Thymus (tissue), 11 donors: ENCODE measurements around the gene DHX36. TPM values are rescaled to one million over a fixed set of nuclear protein-coding genes. Genes with fewer than 3 reads are reported as not detected.

Experiments used
- DNase-seq, 9 donors: peaks; one replicate each; pipeline ENCODE4 v3.0.0-alpha.2; 2013; ENCODE audit warnings: low spot score in 9 of 9, low read depth in 6 of 9, missing footprints in 1 of 9
- H3K27ac ChIP-seq, 2 donors: one replicate each; pipeline ENCODE4 v1.5.1; 2013; ENCODE audit warnings: control low read depth in 1 of 2, low read depth in 1 of 2, low read length in 1 of 2, mild to moderate bottlenecking in 1 of 2, moderate library complexity in 1 of 2
- H3K27me3 ChIP-seq, 2 donors: one replicate each; pipeline ENCODE4 v1.5.1; 2013; ENCODE audit warnings: low read length in 1 of 2; ENCODE audit not compliant: control insufficient read depth in 2 of 2, insufficient read depth in 1 of 2
- H3K36me3 ChIP-seq, 2 donors: one replicate each; pipeline ENCODE4 v1.5.1; 2013; ENCODE audit warnings: low read length in 1 of 2, mild to moderate bottlenecking in 1 of 2, moderate library complexity in 1 of 2; ENCODE audit not compliant: control insufficient read depth in 2 of 2, insufficient read depth in 2 of 2
- H3K4me1 ChIP-seq, 2 donors: one replicate each; pipeline ENCODE4 v1.5.1; 2013; ENCODE audit warnings: low read length in 2 of 2; ENCODE audit not compliant: control insufficient read depth in 2 of 2, insufficient read depth in 2 of 2
- H3K4me3 ChIP-seq, 2 donors: one replicate each; pipeline ENCODE4 v1.5.1; 2013; ENCODE audit warnings: low read length in 2 of 2, control low read depth in 1 of 2, mild to moderate bottlenecking in 1 of 2
- H3K9me3 ChIP-seq, 2 donors: one replicate each; pipeline ENCODE4 v1.5.1; 2013; ENCODE audit warnings: low read length in 1 of 2, mild to moderate bottlenecking in 1 of 2; ENCODE audit not compliant: control insufficient read depth in 2 of 2, insufficient read depth in 1 of 2
- WGBS: extraction: QIAGEN DNeasy Blood & Tissue Kit; methylation state at CpG from one replicate; pipeline ENCODE4 v1.1.7; 2013; 5-methylcytosine and 5-hydroxymethylcytosine counted together
- polyA plus RNA-seq: library from polyadenylated mRNA; stranded (reverse); fragments of 200-250 nt; gene quantifications from one replicate; pipeline ENCODE4 v1.2.3, GENCODE V29; 2013
- total RNA-seq: library from RNA; stranded (reverse); fragments of 120-200 nt; gene quantifications from one replicate; pipeline ENCODE4 v1.2.4, GENCODE V29; 2013
- donor health status: healthy.

The DHX36 gene
- total and polyA plus RNA-seq, 2 donors, result 58.9 to 66.1 TPM

GRCh38 chr3:154338008-154338407 lies 13.7 kb upstream of the DHX36 start:
- Histone ChIP-seq H3K4me3 (no peak overlapping the region), H3K36me3 (no peaks in the 10 kb centered on the region), H3K27me3 (no peaks in the 10 kb centered on the region), H3K27ac (no peak overlapping the region), H3K4me1 (no peaks in the 10 kb centered on the region), H3K9me3 (no peaks in the 10 kb centered on the region)
- no peak for DNase-seq
- WGBS, result 96% methylated on average over 6 of the region's 6 CpGs

- WGBS, result 37% methylated on average over 3 of the region's 3 CpGs
- H3K4me3 ChIP-seq, result no peak overlapping the region
- no peaks in the 10 kb centered on the region for H3K36me3 ChIP-seq
- H3K27ac ChIP-seq, result no peak overlapping the region
- H3K27me3 ChIP-seq, result no peaks in the 10 kb centered on the region
- no peaks in the 10 kb centered on the region for H3K9me3 ChIP-seq
- no peaks in the 10 kb centered on the region for H3K4me1 ChIP-seq
- peak in 2 of 9 donors; percentile 17 to 31 for DNase-seq
Measured at GRCh38 chr3:154334973-154335420, 10.7 kb upstream of the DHX36 start.

GRCh38 chr3:154327871-154328270 lies 3.6 kb upstream of the DHX36 start:
- H3K9me3 ChIP-seq, result no peaks in the 10 kb centered on the region
- no peak overlapping the region for H3K4me3 ChIP-seq
- peaks cover 1 to 3% of the 10 kb centered on the region in 2 donors for H3K4me1 ChIP-seq
- H3K27ac ChIP-seq, result no peak overlapping the region
- no peaks in the 10 kb centered on the region for H3K27me3 ChIP-seq
- no peak for DNase-seq
- no peaks in the 10 kb centered on the region for H3K36me3 ChIP-seq

- WGBS, result 95% methylated on average over 3 of the region's 3 CpGs
- peak overlapping the region in 1 of 2 donors; percentile 67 for H3K4me3 ChIP-seq
- peak overlapping the region in 1 of 2 donors; percentile 25 for H3K27ac ChIP-seq
Measured at GRCh38 chr3:154324919-154325318, 632 bp upstream of the DHX36 start.

GRCh38 chr3:154316974-154317767 lies 7.1 kb downstream of the DHX36 start:
- WGBS, result 84% methylated on average over 5 of the region's 5 CpGs
- no peak overlapping the region for H3K27ac ChIP-seq
- H3K36me3 ChIP-seq, result peaks cover 3 to 40% of the 10 kb centered on the region in 2 donors
- no peaks in the 10 kb centered on the region for H3K9me3 ChIP-seq
- DNase-seq, result no peak
- peaks cover 5% of the 10 kb centered on the region in 2 donors for H3K4me1 ChIP-seq
- H3K4me3 ChIP-seq, result no peak overlapping the region
- H3K27me3 ChIP-seq, result no peaks in the 10 kb centered on the region

More at GRCh38 chr3:154324919-154325318, 632 bp upstream of the DHX36 start:
- DNase-seq, result peak in 2 of 9 donors; percentile 9 to 26
- H3K27me3 ChIP-seq, result no peaks in the 10 kb centered on the region
- no peaks in the 10 kb centered on the region for H3K9me3 ChIP-seq
- peaks cover 0 to 4% of the 10 kb centered on the region in 2 donors for H3K36me3 ChIP-seq
- peaks cover 9 to 12% of the 10 kb centered on the region in 2 donors for H3K4me1 ChIP-seq

GRCh38 chr3:154314152-154314551 lies 10.1 kb downstream of the DHX36 start:
- Histone ChIP-seq H3K4me3 (no peak overlapping the region), H3K4me1 (no peaks in the 10 kb centered on the region), H3K27ac (no peak overlapping the region), H3K36me3 (peaks cover 3 to 46% of the 10 kb centered on the region in 2 donors), H3K9me3 (no peaks in the 10 kb centered on the region), H3K27me3 (no peaks in the 10 kb centered on the region)
- 96% methylated on average over 1 of the region's 1 CpG for WGBS
- DNase-seq, result no peak

GRCh38 chr3:154310840-154311239 lies 13.4 kb downstream of the DHX36 start:
- Histone ChIP-seq H3K9me3 (no peaks in the 10 kb centered on the region), H3K4me1 (no peaks in the 10 kb centered on the region), H3K36me3 (peaks cover 7 to 62% of the 10 kb centered on the region in 2 donors), H3K27ac (no peak overlapping the region), H3K4me3 (no peak overlapping the region), H3K27me3 (no peaks in the 10 kb centered on the region)
- no peak for DNase-seq

GRCh38 chr3:154307363-154307762 lies 16.9 kb downstream of the DHX36 start:
- H3K4me1 ChIP-seq, result no peaks in the 10 kb centered on the region
- DNase-seq, result no peak
- no peak overlapping the region for H3K27ac ChIP-seq
- no peaks in the 10 kb centered on the region for H3K9me3 ChIP-seq
- H3K36me3 ChIP-seq, result peaks cover 17 to 66% of the 10 kb centered on the region in 2 donors
- H3K4me3 ChIP-seq, result no peak overlapping the region
- H3K27me3 ChIP-seq, result no peaks in the 10 kb centered on the region

GRCh38 chr3:154304936-154305335 lies 19.4 kb downstream of the DHX36 start:
- no peaks in the 10 kb centered on the region for H3K4me1 ChIP-seq
- H3K36me3 ChIP-seq, result peaks cover 21 to 80% of the 10 kb centered on the region in 2 donors
- no peak overlapping the region for H3K4me3 ChIP-seq
- no peaks in the 10 kb centered on the region for H3K27me3 ChIP-seq
- no peak for DNase-seq
- WGBS, result 98% methylated on average over 3 of the region's 3 CpGs
- H3K27ac ChIP-seq, result no peak overlapping the region
- H3K9me3 ChIP-seq, result no peaks in the 10 kb centered on the region
